Measurements from ENCODE around the gene ELMOD3.
A peak's percentile ranks its signal among the peaks of the same experiment; 100 is the strongest.

The ELMOD3 gene

GRCh38 chr2:85434696-85435095 is 80.1 kb downstream of the ELMOD3 start:
- Histone ChIP-seq H3K9ac (ENCODE audit: low read length) (no peak overlapping the region), H3K36me3 (ENCODE audit: control insufficient read depth in 1 of 2, insufficient read depth in 2 of 2, low read length in 2 of 2) (no peaks in the 10 kb centered on the region), H4K8ac (ENCODE audit: low read depth, low read length) (no peak overlapping the region), H3K4me1 (ENCODE audit: control insufficient read depth in 1 of 2, insufficient read depth in 2 of 2, low read length in 2 of 2) (peaks cover 8 to 10% of the 10 kb centered on the region in 2 experiments), H4K91ac (ENCODE audit: low read depth, low read length) (no peak overlapping the region), H3K79me1 (ENCODE audit: low read length) (peaks cover 6% of the 10 kb centered on the region), H3K18ac (ENCODE audit: low read length) (no peak overlapping the region), H3K9me3 (ENCODE audit: insufficient read depth, low read depth, low read length) (peaks cover 4% of the 10 kb centered on the region), H3K14ac (ENCODE audit: low read length) (no peak overlapping the region), H2BK120ac (ENCODE audit: insufficient read depth, low read length, poor library complexity) (no peak overlapping the region), H3K27ac (ENCODE audit: low read depth, low read length) (no peak overlapping the region), H4K12ac (ENCODE audit: low read depth, low read length) (no peak overlapping the region), H3K4ac (ENCODE audit: low read depth, low read length) (no peak overlapping the region), H2BK12ac (ENCODE audit: low read length) (no peak overlapping the region), H3K4me2 (ENCODE audit: low read length) (no peak overlapping the region), H2BK5ac (ENCODE audit: low read depth, low read length, poor library complexity) (no peak overlapping the region), H2AFZ (ENCODE audit: insufficient read depth, low read length, poor library complexity) (no peak overlapping the region), H3K23ac (ENCODE audit: low read length) (no peak overlapping the region), H3K27me3 (ENCODE audit: insufficient read depth, low read length) (no peaks in the 10 kb centered on the region), H2AK5ac (ENCODE audit: low read length) (no peak overlapping the region), H3K4me3 (ENCODE audit: low read depth, low read length) (no peak overlapping the region), H3K79me2 (ENCODE audit: control insufficient read depth, insufficient read depth, low read length, poor library complexity) (peaks cover 3% of the 10 kb centered on the region)
- no CpG with 5 or more reads among the region's 8 CpGs for WGBS (ENCODE audit: extremely low coverage, insufficient coverage, insufficient read length)
- no peak for DNase-seq

- H3K4me2 ChIP-seq (ENCODE audit: low read length), result no peak overlapping the region
Observed at GRCh38 chr2:85435220-85435958, 80.8 kb downstream of the ELMOD3 start.

DNA sequence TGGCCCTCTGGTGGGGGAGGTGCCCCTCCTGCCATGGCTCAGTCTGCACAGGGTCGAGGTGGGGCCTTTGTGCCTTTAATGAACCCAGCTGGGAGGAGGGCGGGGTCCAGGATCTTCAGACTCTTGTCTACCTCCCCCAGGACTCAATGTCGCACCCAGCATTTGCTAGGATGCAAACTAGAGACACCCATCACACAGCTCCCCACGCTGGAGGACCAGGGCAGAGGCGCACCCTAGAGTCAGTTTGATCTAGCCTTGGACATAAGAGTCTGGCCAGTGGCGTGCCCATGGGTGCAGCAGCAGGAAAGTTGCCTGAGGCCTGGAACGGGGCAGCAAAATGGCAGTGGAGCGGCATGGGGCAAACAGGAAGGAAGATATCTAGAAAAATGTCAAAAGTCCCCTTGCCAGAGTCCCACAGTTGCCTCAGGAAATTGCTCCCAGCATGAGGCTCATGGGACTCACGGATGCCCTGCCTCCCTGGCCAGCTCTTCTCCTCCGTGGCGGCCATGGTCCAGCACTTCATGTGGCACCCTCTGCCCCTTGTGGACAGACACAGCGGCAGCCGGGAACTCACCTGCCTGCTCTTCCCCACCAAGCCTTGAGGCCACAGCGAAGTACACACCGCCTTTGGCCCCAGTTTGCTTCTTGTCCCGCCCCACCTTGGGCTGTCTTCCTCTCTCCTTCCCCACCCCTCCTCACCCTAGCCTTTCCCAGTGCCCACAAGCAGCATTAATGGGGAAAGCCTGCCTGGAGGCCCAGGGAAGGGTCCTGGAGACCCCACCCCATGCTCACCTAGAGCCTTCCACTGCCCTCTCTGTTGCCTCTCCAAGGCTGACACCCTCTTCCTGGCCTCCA is 81.6 kb downstream of the ELMOD3 start:
- peaks cover 8 to 10% of the 10 kb centered on the region in 2 experiments for H3K4me1 ChIP-seq (ENCODE audit: control insufficient read depth in 1 of 2, insufficient read depth in 2 of 2, low read length in 2 of 2)
- H3K9me3 ChIP-seq (ENCODE audit: insufficient read depth, low read depth, low read length), result peaks cover 2% of the 10 kb centered on the region
- no peak overlapping the region for H3K18ac ChIP-seq (ENCODE audit: low read length)
- no peak overlapping the region for H2BK12ac ChIP-seq (ENCODE audit: low read length)
- no peak overlapping the region for H2BK120ac ChIP-seq (ENCODE audit: insufficient read depth, low read length, poor library complexity)
- H2AK5ac ChIP-seq (ENCODE audit: low read length), result peak overlapping the region; percentile 24
- peaks cover 3% of the 10 kb centered on the region for H3K79me2 ChIP-seq (ENCODE audit: control insufficient read depth, insufficient read depth, low read length, poor library complexity)
- H3K79me1 ChIP-seq (ENCODE audit: low read length), result peaks cover 6% of the 10 kb centered on the region
- H3K9ac ChIP-seq (ENCODE audit: low read length), result no peak overlapping the region
- H3K27me3 ChIP-seq (ENCODE audit: insufficient read depth, low read length), result no peaks in the 10 kb centered on the region
- no peak overlapping the region for H3K23ac ChIP-seq (ENCODE audit: low read length)
- H4K12ac ChIP-seq (ENCODE audit: low read depth, low read length), result no peak overlapping the region
- no peak overlapping the region for H2AFZ ChIP-seq (ENCODE audit: insufficient read depth, low read length, poor library complexity)
- DNase-seq, result no peak
- no peaks in the 10 kb centered on the region for H3K36me3 ChIP-seq (ENCODE audit: control insufficient read depth in 1 of 2, insufficient read depth in 2 of 2, low read length in 2 of 2)
- H3K4me3 ChIP-seq (ENCODE audit: low read depth, low read length), result peak overlapping the region; percentile 23
- no peak overlapping the region for H4K8ac ChIP-seq (ENCODE audit: low read depth, low read length)
- H3K27ac ChIP-seq (ENCODE audit: low read depth, low read length), result no peak overlapping the region
- H4K91ac ChIP-seq (ENCODE audit: low read depth, low read length), result no peak overlapping the region
- H3K14ac ChIP-seq (ENCODE audit: low read length), result no peak overlapping the region
- no peak overlapping the region for H3K4ac ChIP-seq (ENCODE audit: low read depth, low read length)
- no CpG with 5 or more reads among the region's 16 CpGs for WGBS (ENCODE audit: extremely low coverage, insufficient coverage, insufficient read length)
- H3K4me2 ChIP-seq (ENCODE audit: low read length), result no peak overlapping the region
- H2BK5ac ChIP-seq (ENCODE audit: low read depth, low read length, poor library complexity), result no peak overlapping the region

More at GRCh38 chr2:85435220-85435958, 80.8 kb downstream of the ELMOD3 start:
- Histone ChIP-seq H4K91ac (ENCODE audit: low read depth, low read length) (no peak overlapping the region), H3K79me1 (ENCODE audit: low read length) (peaks cover 6% of the 10 kb centered on the region), H2BK120ac (ENCODE audit: insufficient read depth, low read length, poor library complexity) (no peak overlapping the region), H3K23ac (ENCODE audit: low read length) (no peak overlapping the region), H3K27ac (ENCODE audit: low read depth, low read length) (no peak overlapping the region), H3K4ac (ENCODE audit: low read depth, low read length) (no peak overlapping the region), H3K27me3 (ENCODE audit: insufficient read depth, low read length) (no peaks in the 10 kb centered on the region), H3K18ac (ENCODE audit: low read length) (no peak overlapping the region), H4K8ac (ENCODE audit: low read depth, low read length) (no peak overlapping the region), H3K4me1 (ENCODE audit: control insufficient read depth in 1 of 2, insufficient read depth in 2 of 2, low read length in 2 of 2) (peaks cover 8 to 10% of the 10 kb centered on the region in 2 experiments), H3K79me2 (ENCODE audit: control insufficient read depth, insufficient read depth, low read length, poor library complexity) (peaks cover 3% of the 10 kb centered on the region), H2AFZ (ENCODE audit: insufficient read depth, low read length, poor library complexity) (no peak overlapping the region), H3K36me3 (ENCODE audit: control insufficient read depth in 1 of 2, insufficient read depth in 2 of 2, low read length in 2 of 2) (no peaks in the 10 kb centered on the region), H2BK12ac (ENCODE audit: low read length) (no peak overlapping the region), H3K9ac (ENCODE audit: low read length) (no peak overlapping the region), H3K9me3 (ENCODE audit: insufficient read depth, low read depth, low read length) (peaks cover 4% of the 10 kb centered on the region), H2BK5ac (ENCODE audit: low read depth, low read length, poor library complexity) (no peak overlapping the region), H4K12ac (ENCODE audit: low read depth, low read length) (no peak overlapping the region), H3K14ac (ENCODE audit: low read length) (no peak overlapping the region), H3K4me3 (ENCODE audit: low read depth, low read length) (no peak overlapping the region), H2AK5ac (ENCODE audit: low read length) (no peak overlapping the region)
- no CpG with 5 or more reads among the region's 21 CpGs for WGBS (ENCODE audit: extremely low coverage, insufficient coverage, insufficient read length)
- no peak for DNase-seq

DNA sequence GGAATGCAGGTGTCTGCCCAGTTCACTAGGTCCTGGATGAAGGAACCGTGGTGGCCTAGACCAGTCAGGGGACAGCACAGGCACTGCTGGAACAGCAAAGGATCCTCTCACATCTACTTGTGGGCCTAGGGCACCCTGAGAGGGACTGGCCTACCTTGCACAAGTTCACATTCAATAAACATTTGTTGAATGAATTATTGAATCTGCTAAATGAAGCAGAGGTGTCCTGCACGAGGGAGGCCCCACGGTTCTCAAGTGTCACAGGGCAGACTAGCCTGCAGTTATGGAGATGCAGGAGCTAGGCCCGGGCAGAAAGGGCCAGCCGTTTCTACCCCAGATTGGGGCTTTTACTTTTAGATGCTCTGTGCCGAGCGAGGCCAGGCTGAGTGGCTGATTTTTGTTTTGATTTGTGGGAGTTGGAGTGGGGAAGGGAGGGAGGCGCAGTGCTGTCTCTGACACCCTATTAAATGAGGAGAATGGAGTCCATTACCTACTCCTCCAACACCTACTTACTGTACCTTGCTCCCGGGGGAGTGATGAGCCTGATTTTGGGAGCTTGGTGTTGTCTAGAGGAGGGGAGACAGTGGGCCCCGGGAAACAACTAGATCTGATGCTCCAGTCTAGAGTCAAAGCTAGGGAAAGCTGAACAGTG is 82.4 kb downstream of the ELMOD3 start:
- WGBS (ENCODE audit: extremely low coverage, insufficient coverage, insufficient read length), result no CpG with 5 or more reads among the region's 10 CpGs
- no peak for DNase-seq
- Histone ChIP-seq H3K79me1 (ENCODE audit: low read length) (peaks cover 6% of the 10 kb centered on the region), H3K4me2 (ENCODE audit: low read length) (peak overlapping the region; percentile 96), H2BK12ac (ENCODE audit: low read length) (peak overlapping the region; percentile 27), H3K9me3 (ENCODE audit: insufficient read depth, low read depth, low read length) (peaks cover 2% of the 10 kb centered on the region), H3K18ac (ENCODE audit: low read length) (peak overlapping the region; percentile 76), H3K36me3 (ENCODE audit: control insufficient read depth in 1 of 2, insufficient read depth in 2 of 2, low read length in 2 of 2) (no peaks in the 10 kb centered on the region), H2BK120ac (ENCODE audit: insufficient read depth, low read length, poor library complexity) (peak overlapping the region; percentile 75), H3K14ac (ENCODE audit: low read length) (peak overlapping the region; percentile 78), H3K27ac (ENCODE audit: low read depth, low read length) (no peak overlapping the region), H3K9ac (ENCODE audit: low read length) (no peak overlapping the region), H3K79me2 (ENCODE audit: control insufficient read depth, insufficient read depth, low read length, poor library complexity) (peaks cover 3% of the 10 kb centered on the region), H3K27me3 (ENCODE audit: insufficient read depth, low read length) (no peaks in the 10 kb centered on the region), H2AFZ (ENCODE audit: insufficient read depth, low read length, poor library complexity) (peak overlapping the region; percentile 85), H3K23ac (ENCODE audit: low read length) (no peak overlapping the region), H2AK5ac (ENCODE audit: low read length) (peak overlapping the region; percentile 86), H3K4me3 (ENCODE audit: low read depth, low read length) (peak overlapping the region; percentile 23), H4K12ac (ENCODE audit: low read depth, low read length) (peak overlapping the region; percentile 88), H3K4ac (ENCODE audit: low read depth, low read length) (peak overlapping the region; percentile 36), H4K8ac (ENCODE audit: low read depth, low read length) (peak overlapping the region; percentile 97), H2BK5ac (ENCODE audit: low read depth, low read length, poor library complexity) (no peak overlapping the region), H3K4me1 (ENCODE audit: control insufficient read depth in 1 of 2, insufficient read depth in 2 of 2, low read length in 2 of 2) (peaks cover 8 to 10% of the 10 kb centered on the region in 2 experiments), H4K91ac (ENCODE audit: low read depth, low read length) (peak overlapping the region; percentile 72)

All from trophoblast cell (in vitro differentiated cells and primary cell).